Ovary (tissue), 3 donors: ENCODE results near the gene MAOA.

Experiments used
- POLR2A ChIP-seq: fragments of 450-650 bp; IDR thresholded peaks from one replicate; pipeline ENCODE4 v1.6.1; 2017; ENCODE audit warnings: antibody characterized with exemption, mild to moderate bottlenecking, moderate library complexity
- TF ChIP-seq, protein P1 (sequence below), 3 donors: fragments of 450-650 bp in 2 of 3; fragments of 200-600 bp in 1 of 3; IDR thresholded peaks; one replicate each; pipeline versions ENCODE4 v1.5.1 to v1.8.0; 2016 to 2022; ENCODE audit warnings: antibody characterized with exemption in 3 of 3, mild to moderate bottlenecking in 1 of 3
- donor health status: DM: no; HTN: no; CAD: no.

- TF ChIP-seq POLR2A, result no peak
- TF ChIP-seq, protein P1, sequence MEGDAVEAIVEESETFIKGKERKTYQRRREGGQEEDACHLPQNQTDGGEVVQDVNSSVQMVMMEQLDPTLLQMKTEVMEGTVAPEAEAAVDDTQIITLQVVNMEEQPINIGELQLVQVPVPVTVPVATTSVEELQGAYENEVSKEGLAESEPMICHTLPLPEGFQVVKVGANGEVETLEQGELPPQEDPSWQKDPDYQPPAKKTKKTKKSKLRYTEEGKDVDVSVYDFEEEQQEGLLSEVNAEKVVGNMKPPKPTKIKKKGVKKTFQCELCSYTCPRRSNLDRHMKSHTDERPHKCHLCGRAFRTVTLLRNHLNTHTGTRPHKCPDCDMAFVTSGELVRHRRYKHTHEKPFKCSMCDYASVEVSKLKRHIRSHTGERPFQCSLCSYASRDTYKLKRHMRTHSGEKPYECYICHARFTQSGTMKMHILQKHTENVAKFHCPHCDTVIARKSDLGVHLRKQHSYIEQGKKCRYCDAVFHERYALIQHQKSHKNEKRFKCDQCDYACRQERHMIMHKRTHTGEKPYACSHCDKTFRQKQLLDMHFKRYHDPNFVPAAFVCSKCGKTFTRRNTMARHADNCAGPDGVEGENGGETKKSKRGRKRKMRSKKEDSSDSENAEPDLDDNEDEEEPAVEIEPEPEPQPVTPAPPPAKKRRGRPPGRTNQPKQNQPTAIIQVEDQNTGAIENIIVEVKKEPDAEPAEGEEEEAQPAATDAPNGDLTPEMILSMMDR (IDR thresholded peaks at IDR 0.05), result no peak
Measured at GRCh38 chrX:43664708-43665107, 8.6 kb downstream of the MAOA start.
